HUES6 (cell line): ENCODE measurements around the gene FAM234A.

Source experiments
- H3K27ac ChIP-seq: 2 replicates; pipeline ENCODE4 v1.7.0; 2013; ENCODE audit warnings: low read depth, mild to moderate bottlenecking, low read length, inconsistent platforms
- H3K27me3 ChIP-seq: 2 replicates; pipeline ENCODE4 v1.6.1; 2013; ENCODE audit warnings: low read length; ENCODE audit not compliant: control insufficient read depth, insufficient read depth
- H3K36me3 ChIP-seq: 2 replicates; pipeline ENCODE4 v1.6.1; 2013; ENCODE audit warnings: low read length; ENCODE audit not compliant: control insufficient read depth, insufficient read depth
- H3K4me1 ChIP-seq: 2 replicates; pipeline ENCODE4 v1.6.1; 2013; ENCODE audit warnings: low read length; ENCODE audit not compliant: control insufficient read depth, insufficient read depth
- H3K4me3 ChIP-seq: 2 replicates; pipeline ENCODE4 v1.5.1; 2013; ENCODE audit warnings: low read depth, low read length
- H3K9ac ChIP-seq: one replicate; pipeline ENCODE4 v1.6.1; 2013; ENCODE audit warnings: mild to moderate bottlenecking, low read length
- H3K9me3 ChIP-seq: 2 replicates; pipeline ENCODE4 v1.6.1; 2013; ENCODE audit warnings: low read depth, low read length; ENCODE audit not compliant: control insufficient read depth, insufficient read depth

Gene FAM234A, protein sequence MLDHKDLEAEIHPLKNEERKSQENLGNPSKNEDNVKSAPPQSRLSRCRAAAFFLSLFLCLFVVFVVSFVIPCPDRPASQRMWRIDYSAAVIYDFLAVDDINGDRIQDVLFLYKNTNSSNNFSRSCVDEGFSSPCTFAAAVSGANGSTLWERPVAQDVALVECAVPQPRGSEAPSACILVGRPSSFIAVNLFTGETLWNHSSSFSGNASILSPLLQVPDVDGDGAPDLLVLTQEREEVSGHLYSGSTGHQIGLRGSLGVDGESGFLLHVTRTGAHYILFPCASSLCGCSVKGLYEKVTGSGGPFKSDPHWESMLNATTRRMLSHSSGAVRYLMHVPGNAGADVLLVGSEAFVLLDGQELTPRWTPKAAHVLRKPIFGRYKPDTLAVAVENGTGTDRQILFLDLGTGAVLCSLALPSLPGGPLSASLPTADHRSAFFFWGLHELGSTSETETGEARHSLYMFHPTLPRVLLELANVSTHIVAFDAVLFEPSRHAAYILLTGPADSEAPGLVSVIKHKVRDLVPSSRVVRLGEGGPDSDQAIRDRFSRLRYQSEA

DNA sequence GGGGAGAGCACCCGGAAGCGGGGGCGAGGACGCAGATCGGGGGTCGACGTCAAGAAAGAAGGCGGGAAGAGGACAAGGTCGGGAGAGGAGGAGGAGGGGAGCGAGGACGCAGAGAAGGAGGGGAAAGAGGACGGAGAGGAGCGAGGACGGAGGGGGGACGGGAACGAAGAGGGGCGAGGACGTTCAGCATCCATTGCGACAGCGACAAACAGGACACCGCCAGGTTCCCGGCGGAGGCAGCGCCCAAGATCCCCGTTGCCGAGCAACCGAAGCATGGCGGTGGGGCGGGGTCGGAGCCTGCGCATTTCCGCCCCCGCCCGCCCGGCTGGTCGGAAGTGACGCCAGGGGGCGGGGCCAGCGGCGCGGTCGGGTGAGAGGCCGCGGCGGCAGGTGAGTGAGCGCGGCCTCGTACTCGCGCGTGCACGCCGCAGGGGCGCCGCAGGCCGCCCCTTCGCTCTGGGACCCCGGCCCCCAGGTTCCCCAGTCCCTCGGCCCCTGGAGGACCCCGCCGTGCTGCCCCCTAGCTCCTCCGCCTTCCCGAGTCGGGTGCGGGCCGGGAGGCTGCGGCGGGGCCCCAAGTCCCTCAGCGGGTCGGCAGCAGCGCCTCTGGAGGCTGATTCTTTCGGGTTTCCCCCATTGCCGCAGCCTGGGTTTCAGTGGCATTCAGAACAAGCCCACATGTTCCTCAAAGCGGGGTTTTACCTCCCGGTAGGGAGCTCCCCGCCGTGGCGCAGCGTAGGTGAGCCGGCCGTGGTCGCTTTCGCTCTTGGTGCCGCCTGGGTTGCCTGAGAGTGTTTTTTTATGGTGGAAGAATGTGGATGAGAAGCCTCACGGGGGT, at the start of gene FAM234A:
TSS of gene FAM234A (plus strand) at position 354 of the 838 bp plus-strand sequence. CDS start 19,593 bp downstream, outside the sequence.
- peak within 1 kb of the TSS; percentile 68 for H3K4me3 ChIP-seq
- peak within 1 kb of the TSS; percentile 70 for H3K9ac ChIP-seq
- peak within 1 kb of the TSS; percentile 69 for H3K27ac ChIP-seq
- no peaks in the 10 kb centered on the region for H3K9me3 ChIP-seq
- no peaks in the 10 kb centered on the region for H3K27me3 ChIP-seq
- H3K4me1 ChIP-seq = no peaks in the 10 kb centered on the region
- no peaks in the 10 kb centered on the region for H3K36me3 ChIP-seq

DNA sequence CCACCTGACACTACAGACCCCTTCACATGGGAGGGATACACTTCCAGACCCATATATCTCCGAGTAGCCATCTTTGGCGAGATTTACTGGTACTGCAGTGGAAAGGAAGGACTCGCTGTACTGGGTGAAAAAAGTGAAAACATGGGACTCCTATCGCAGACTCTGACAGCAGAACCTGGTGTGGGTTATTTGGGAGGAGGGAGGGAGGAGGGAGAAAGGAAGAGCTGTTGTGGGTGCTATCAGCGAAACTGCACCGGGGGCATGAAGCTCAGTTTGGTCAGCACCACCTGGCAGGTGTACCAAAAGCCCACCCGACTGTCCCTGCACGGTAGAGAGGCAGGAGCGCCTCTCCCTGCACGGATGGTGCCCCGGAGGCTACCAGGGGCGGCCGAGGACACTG, 49.4 kb upstream of the FAM234A start:
- Histone ChIP-seq H3K36me3 (peaks cover 45% of the 10 kb centered on the region), H3K4me1 (peaks cover 4% of the 10 kb centered on the region; the same call in 1 of the 2 replicates)

DNA sequence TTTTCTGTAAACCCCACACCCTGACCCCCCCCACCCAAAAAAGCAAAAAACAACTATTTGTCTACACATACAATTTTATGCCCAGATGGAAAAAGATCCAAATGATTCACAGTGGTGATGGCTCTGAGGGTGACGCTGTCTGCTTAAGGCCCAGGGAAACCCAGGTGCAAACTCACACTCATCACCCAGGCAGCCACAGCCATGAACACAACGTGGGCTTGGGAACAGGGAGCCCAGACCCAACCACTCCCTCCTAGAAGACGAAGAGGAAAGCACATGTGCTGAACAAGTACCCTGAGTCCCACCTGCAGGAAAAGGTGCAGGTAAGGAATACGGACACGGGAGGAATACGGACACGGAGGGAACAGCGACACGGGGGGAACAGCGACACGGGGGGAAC, 48.9 kb upstream of the FAM234A start:
- peaks cover 4% of the 10 kb centered on the region; the same call in 1 of the 2 replicates for H3K4me1 ChIP-seq
- no peak overlapping the region for H3K4me3 ChIP-seq
- no peaks in the 10 kb centered on the region for H3K9me3 ChIP-seq
- no peak overlapping the region for H3K9ac ChIP-seq
- peaks cover 6% of the 10 kb centered on the region for H3K27me3 ChIP-seq
- peaks cover 50% of the 10 kb centered on the region for H3K36me3 ChIP-seq
- H3K27ac ChIP-seq = no peak overlapping the region

More for the DNA sequence above, 49.4 kb upstream of the FAM234A start:
- no peak overlapping the region for H3K27ac ChIP-seq
- H3K9ac ChIP-seq = no peak overlapping the region
- peaks cover 10% of the 10 kb centered on the region for H3K27me3 ChIP-seq
- no peaks in the 10 kb centered on the region for H3K9me3 ChIP-seq
- no peak overlapping the region for H3K4me3 ChIP-seq

DNA sequence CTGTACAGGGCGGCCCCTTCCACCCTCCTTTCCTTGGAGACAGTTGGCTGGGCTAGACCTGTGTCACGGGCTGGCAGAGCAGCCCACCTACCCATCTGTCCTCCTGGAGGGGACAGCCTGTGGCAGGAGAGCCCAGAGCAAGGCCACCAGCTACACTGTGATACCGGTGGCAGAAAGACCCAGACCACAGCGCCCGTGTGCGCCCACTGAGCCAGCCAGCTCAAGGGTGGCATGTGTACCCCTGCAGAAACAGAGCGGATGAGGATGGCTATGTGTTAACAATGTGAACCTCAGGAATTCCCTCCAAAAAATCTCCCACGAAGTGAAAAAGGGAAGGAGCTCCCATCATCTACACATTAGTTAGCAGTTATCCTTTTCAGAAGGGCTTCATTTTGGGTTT, 47.3 kb upstream of the FAM234A start:
- H3K4me3 ChIP-seq = no peak overlapping the region
- H3K36me3 ChIP-seq = peaks cover 67% of the 10 kb centered on the region
- H3K4me1 ChIP-seq = no peaks in the 10 kb centered on the region
- no peaks in the 10 kb centered on the region for H3K27me3 ChIP-seq
- H3K9me3 ChIP-seq = no peaks in the 10 kb centered on the region
- H3K27ac ChIP-seq = no peak overlapping the region
- H3K9ac ChIP-seq = no peak overlapping the region

DNA sequence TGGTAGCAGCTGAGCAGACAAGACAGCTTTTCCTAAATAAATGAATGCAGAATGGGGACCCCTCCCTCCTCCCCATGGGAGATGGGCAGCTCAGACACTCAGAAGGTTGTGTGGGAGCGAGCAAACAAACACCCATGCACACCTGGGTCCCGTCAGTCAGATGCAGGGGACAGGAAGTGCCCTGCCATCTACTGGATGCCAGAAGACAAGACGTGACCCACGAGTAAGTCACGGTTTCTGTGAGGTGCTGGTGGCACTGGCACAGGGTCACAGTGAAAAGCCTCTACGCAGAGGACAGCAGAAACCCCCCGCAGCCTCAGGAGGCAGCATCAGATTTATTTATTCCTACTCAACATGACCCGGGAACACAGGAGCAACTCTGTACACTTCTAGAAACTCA, 45.9 kb upstream of the FAM234A start:
- H3K4me1 ChIP-seq = no peaks in the 10 kb centered on the region
- peaks cover 80% of the 10 kb centered on the region for H3K36me3 ChIP-seq
- no peaks in the 10 kb centered on the region for H3K27me3 ChIP-seq
- H3K4me3 ChIP-seq = no peak overlapping the region
- H3K9me3 ChIP-seq = no peaks in the 10 kb centered on the region
- H3K27ac ChIP-seq = no peak overlapping the region
- no peak overlapping the region for H3K9ac ChIP-seq

DNA sequence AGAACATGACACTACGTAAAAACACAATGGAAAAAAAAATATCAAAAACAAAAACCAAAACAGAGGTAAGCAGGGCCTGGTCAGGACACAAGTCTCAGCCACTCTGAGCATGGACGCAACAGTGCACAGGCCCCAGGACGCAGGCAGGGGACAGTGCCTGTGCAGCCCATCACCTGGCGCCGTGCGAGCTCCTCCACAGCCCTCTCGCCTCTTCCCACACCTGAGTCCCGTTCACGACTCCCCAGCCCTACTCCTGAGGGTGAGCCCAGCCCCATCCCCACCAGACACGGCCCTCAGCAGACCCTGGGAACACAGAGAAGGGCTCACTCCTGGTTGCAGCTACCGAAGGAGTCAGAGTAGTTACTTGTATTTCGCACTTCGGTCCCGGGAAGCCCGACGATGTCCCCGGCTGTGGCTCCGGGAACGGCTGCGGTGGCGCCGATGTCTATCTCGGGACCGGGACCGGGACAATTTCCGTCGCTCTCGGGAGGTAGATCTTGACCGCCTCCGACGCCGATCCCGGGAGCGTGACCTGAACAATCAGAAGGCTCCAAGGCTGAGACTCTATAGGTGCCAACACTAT, 44.9 kb upstream of the FAM234A start:
- Histone ChIP-seq H3K4me3 (no peak overlapping the region), H3K9me3 (no peaks in the 10 kb centered on the region), H3K4me1 (no peaks in the 10 kb centered on the region), H3K27ac (no peak overlapping the region), H3K9ac (no peak overlapping the region), H3K27me3 (no peaks in the 10 kb centered on the region), H3K36me3 (peaks cover 84% of the 10 kb centered on the region)

DNA sequence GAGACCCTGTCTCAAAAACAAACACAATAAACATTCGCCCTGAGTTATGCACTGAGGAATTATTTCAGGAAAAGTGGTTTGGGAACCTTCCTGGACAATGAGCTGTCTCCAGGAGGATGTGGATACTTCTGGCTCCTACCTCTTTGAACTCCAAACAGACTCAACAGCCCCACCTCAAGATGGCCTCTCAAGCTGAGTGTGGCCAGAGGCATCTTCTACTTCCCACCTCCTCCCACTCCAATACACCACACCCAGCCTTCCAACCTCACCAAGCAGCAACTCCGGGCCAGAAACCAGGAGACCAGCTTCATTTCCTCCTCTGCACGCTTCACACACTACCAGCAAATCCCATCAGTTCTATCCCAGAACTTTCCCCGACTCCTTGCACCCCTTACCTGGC, 42.8 kb upstream of the FAM234A start:
- Histone ChIP-seq H3K27me3 (no peaks in the 10 kb centered on the region), H3K4me3 (no peak overlapping the region), H3K4me1 (no peaks in the 10 kb centered on the region), H3K9me3 (no peaks in the 10 kb centered on the region), H3K36me3 (peaks cover 95% of the 10 kb centered on the region), H3K9ac (no peak overlapping the region), H3K27ac (no peak overlapping the region)

DNA sequence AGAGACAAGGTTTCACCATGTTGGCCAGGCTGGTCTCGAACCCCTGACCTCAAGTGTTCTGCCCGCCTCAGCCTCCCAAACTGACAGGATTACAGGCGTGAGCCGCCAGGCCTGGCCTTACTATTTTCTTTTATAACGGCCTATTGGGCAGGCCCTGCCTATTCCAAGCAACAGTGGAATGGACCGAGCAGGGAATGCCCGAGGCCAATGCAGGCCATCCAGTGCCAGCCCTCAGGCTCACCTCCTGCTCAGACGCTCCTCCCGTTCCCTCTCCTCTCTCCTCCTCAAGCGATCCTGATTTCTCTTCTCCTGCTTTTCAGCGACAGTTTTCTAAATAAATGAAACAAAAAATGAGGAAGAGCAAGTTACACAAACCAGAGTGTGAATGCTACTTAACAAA, 41.9 kb upstream of the FAM234A start:
- Histone ChIP-seq H3K27ac (no peak overlapping the region), H3K36me3 (peaks cover 95% of the 10 kb centered on the region), H3K9ac (no peak overlapping the region)

DNA sequence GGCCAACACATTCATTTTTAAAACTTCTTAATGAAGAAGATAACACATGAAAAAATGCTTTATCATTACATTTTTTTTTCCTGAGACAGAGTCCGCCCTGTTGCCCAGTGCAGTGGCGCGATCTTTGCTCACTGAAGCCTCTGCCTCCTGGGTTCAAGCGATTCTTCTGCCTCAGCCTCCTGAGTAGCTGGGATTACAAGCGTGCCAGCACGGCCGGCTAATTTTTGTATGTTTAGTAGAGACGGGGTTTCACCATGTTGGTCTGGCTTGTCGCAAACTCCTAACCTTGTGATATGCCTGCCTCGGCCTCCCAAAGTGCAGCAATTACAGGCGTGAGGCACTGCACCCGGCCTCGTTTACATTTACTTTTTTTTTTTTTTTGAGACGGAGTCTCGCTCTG, 41.2 kb upstream of the FAM234A start:
- Histone ChIP-seq H3K27me3 (no peaks in the 10 kb centered on the region), H3K4me3 (no peak overlapping the region), H3K27ac (no peak overlapping the region), H3K36me3 (peaks cover 96% of the 10 kb centered on the region), H3K9ac (no peak overlapping the region), H3K9me3 (no peaks in the 10 kb centered on the region), H3K4me1 (no peaks in the 10 kb centered on the region)

More for the DNA sequence above, 41.9 kb upstream of the FAM234A start:
- no peaks in the 10 kb centered on the region for H3K9me3 ChIP-seq
- H3K4me3 ChIP-seq = no peak overlapping the region
- no peaks in the 10 kb centered on the region for H3K27me3 ChIP-seq
- H3K4me1 ChIP-seq = no peaks in the 10 kb centered on the region

DNA sequence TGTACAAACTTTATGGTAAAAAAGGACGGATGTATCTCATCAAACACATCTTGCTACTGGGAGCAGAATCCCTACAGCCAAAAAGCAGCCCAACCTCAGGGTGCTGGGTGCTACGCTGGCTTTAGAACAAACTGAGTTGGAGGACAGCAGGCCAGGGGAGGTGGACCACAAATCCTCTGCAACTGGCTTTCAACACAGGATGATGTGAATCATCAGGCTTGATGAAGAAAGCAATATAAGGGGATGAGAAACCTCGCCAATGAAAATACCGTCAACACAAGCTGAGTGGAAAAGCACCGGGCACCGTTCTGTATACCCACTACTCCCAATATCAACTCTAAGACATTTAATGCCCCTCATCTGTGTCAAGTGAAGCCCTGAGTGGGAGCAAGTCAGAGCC, 40.1 kb upstream of the FAM234A start:
- H3K9me3 ChIP-seq = no peaks in the 10 kb centered on the region
- H3K27ac ChIP-seq = no peak overlapping the region
- no peak overlapping the region for H3K4me3 ChIP-seq
- peaks cover 95% of the 10 kb centered on the region for H3K36me3 ChIP-seq
- H3K9ac ChIP-seq = no peak overlapping the region
- no peaks in the 10 kb centered on the region for H3K4me1 ChIP-seq
- H3K27me3 ChIP-seq = no peaks in the 10 kb centered on the region
